HG03045 (cell line): ENCODE data around the gene CFDP1.

ENCODE experiments used
- ATAC-seq: cut with Tn5 transposase; IDR thresholded peaks from one replicate; pipeline ENCODE4 v1.9.1; 2021; ENCODE audit warnings: mild to moderate bottlenecking, moderate library complexity; ENCODE audit not compliant: unreplicated experiment

CFDP1 gene

DNA sequence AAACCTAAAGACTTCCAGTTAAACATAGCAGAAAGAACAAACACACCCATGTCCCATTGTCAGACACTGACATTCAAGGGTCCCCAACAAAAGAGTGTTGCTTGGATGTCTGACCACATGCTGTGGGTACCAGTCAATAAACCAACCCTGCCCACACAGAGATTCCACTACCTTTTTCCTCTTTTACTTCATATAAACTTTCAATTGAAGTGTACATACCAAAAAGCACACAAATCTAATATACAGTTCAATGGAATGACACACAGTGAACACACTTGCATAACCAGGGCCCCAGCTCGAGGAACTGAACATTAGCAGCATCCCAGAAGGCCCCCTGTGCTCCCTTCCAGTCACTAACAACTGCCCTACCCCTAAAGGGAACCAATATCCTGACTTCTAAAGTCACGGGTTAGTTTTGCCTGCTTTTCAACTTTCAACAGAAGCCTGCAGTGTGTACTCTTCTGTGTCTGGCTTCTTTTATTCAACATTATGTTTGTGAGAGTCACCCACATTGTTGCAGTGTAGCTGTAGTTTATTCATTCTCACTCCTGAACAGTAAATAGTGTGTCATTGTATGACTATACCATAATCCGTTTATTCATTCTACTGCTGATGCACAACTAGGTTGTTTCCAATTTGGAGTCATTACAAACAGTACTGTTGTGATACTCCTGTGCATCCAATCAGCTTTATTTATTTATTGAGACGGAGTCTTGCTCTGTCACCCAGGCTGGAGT lies 18.0 kb downstream of the CFDP1 start:
- no peak for ATAC-seq

DNA sequence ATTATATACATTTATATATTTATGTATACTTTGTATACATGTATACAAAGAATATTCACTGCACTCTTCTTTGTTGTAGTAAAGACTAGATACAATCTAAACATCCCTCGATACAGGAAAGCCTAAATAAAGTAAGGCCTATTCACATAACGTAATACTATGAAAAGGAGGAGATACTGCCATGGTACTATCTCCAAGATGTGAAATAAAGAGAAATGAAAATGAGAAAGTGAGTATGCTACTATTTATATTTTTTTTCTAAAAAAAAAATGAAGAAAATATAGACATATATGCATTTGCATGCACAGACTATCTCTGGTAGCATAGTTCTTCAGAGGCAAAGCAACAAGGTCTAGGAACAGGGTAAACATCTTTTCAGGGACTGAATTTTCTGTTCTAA lies 19.4 kb downstream of the CFDP1 start:
- no peak for ATAC-seq

DNA sequence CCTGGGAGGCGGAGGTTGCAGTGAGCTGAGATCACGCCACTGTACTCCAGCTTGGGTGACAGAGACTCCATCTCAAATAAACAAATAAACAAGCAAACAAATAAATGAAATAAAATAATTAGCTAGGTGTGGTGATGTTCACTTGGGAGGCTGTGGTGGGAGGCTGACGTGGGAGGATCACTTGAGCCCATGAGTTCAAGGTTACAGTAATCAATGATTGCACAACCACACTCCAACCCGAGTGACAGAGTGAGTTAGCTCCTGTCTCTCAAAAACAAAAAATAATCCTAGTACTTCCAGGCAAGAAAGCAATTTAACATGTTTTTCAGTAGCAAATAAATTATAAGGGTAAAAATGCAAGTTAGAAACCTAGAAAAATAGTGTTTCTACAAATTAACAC lies 26.4 kb downstream of the CFDP1 start:
- ATAC-seq, result no peak

DNA sequence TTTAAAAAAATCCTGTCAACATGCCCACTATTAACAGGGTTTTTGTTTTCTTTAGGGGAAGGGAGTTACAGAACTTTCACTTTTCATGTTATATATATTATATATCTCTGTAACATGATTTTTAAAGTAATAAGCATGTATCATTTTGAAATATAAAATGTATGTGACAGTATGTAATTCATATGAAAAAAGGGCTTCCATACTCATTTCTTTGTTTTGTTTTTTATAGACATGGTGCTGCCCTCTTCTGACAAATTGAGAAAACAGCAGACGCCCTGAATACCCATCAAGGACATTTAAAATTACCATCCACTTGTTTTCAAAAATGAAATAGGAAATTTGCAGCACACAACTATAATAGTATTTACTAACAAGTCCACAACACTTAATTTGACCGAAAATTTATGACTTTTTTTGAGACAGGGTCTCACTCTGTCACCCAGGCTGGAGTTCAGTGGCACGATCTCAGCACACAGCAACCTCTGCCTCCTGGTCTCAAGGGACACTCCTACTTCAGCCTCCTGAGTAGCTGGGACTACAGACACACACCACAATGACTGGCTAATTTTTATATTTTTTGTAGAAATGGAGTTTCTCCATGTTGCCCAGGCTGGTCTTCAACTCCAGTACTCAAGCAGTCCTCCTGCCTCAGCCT lies 30.4 kb downstream of the CFDP1 start:
- ATAC-seq, result no peak

DNA sequence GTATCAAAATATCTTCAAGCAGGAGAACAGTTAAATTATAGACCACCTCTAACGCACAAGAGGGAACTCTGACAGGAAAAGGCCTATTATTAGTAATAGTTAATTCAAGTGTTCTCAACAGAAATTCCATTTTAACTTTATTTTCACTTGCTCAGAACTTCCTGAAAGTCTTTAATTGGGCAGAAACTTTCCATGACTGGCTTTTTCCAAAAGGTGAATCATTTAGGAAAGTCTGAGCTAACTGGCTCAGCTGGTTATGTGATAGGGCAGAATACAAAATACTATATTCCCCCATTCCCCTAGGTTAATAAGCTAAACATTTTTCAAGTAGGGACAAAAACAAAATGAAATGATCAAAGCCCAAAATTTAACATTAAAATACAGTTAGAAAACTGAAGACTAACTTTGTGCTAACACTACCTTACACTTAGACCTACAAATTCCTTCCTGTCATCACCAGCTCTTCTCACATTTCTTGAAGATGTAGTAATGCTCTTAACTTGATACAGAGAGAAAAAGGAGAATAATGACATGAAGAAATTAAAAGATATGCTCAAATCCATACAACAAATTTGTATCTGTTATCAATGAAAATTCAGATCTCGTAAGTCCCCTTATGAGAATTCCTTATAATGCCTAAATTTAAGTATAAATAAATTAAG lies 31.0 kb downstream of the CFDP1 start:
- ATAC-seq, result no peak

DNA sequence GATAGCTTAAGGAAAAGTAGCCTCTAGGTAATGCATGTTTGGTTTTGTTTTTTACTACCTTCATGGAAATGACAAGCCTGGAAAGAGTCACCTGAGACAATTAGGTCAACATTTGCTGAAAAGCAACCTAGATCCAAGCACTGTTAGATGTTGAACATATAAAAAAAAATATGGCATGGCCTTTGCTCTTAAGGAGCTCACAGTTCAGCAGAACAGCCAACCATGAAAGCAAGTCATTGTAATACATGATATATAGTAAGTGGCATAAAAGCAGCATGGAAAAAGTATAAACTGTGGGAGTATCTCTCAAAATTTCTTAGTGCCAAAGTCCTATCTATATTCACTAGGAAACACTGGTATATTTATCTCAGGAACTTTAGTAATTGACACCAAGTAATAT lies 31.6 kb downstream of the CFDP1 start:
- no peak for ATAC-seq

DNA sequence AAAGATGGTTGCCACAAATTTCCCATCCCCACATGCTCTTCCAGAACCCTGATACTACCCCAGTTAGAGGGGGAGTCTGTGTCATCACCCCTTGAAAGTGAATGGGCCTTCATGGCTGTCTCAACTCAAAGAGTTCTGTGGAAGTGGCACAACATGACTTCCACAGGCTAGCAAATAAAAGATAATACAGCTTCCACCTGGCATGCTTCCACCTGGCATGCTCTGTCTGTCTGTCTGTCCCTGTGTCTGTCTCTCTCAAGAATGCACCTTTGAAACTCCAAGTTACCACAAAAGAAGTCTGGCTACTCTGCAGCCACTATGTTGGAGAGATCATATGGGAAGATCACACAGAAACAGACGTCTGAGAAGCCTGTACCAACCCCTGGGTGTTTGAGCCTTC lies 35.0 kb downstream of the CFDP1 start:
- ATAC-seq, result no peak

DNA sequence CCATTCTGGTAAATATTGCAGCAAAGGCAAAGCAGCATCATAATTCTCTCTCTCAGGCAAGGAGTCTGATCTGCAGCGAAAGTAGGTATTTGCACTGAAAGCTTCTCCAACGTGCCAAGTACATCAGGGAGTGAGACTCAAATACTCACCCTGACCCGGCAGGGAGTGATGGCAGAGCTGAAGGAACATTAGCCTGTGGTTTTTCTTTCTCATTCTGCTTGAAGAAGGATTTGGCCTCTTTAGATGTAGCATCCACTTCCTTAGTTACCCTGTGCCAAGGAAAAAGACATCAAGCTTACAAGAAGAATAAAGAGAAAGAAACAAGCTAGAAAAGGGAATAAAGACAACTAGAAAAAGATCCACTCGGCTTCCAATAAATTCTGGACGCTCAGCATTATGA lies 38.4 kb downstream of the CFDP1 start:
- ATAC-seq, result no peak

DNA sequence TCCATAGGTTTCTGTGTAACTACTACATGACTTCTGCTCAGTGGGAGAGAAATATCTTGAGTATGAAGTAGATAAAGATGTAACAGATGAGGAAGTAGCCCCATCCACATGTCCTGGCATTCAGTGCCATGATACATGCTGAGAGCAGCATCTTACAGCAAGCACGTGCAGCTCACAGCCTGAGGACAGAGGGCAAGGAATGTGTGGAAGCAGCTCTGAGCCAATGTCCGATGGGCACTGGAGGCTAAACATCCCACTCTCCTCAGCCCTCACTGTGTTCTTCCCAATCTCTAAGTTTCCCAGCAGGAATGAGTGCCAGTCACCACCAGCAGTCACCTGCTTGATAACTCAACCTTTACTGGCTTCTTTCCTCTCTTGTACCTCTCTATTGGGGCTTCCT lies 40.4 kb downstream of the CFDP1 start:
- ATAC-seq, result no peak

DNA sequence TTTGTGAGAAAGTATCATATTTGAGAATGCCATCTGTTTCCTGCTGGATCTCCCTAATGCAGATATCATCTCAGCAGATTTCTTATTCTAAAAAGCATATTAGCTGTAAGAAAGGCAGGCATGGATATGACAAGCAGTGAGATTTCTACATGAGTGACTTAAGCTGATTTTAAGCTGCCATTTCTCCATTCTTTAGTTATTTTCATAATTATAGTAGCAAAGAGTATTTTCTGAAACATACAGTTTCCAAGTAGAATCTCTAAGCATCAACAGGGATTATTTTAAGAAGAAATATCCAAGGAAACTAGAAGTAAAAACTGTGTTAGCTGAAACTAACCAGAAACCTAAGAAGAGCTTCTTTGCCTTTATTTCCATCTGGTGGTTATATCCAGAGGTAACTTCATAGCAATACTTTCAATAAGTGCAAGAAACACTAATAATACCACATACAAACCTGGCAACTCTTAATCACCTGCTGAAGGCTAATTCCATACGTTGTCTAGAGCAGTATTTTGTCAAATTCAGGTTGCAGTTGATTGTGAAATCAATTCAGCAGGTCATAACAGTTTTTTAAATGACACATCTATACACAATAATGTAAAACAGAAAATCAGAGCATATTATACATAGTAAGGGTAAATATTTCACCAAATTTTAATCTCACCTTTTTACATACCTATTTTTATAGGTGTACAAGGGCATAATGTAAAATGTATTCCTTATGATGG lies 42.2 kb downstream of the CFDP1 start:
- ATAC-seq, result no peak

DNA sequence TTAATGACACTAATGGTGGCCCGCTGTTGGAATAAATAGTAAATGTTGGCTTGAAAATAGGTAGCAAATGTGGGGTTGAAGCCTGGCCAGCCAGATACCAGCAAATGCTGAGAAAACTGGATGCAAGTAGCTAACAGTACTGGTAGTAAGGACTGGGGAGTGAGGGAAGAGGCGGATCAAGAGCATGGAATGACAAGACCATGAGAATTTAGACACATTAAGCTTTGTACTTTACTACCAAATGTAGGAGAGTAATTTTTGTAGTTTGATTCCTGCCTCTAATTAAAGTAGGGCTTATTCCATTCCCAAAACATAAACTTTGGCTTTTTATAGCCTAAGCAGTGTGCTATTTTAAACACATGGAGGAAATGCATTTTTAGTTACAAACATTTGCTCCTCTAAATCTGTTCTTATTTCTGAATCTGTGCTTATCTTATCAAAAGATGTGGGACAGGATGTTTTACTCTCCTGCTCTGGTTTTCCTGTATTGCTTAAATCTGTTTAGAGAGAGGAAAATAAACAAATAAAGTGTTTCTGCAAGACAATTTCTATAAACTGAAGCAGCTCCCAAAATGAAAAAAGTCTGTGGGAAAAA lies 44.1 kb downstream of the CFDP1 start:
- no peak for ATAC-seq

DNA sequence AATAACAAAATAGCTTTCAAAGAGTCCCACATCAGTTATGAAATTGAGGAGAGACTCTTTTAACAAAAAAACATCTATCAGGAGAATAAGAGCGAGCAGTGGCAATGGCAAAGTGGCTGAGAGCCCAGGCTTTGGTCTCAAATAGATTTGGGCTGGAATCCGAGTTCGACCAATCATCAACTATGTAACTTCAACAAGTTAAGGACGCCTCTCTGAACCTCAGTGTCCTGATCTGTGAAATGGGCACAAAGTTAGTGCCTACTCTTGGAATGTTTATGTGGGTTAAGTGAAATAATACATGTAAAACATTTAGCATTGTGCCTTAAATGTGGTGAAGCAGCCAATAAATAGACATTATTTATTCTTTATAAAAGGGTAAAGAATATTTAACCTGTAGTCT lies 45.4 kb downstream of the CFDP1 start:
- no peak for ATAC-seq

DNA sequence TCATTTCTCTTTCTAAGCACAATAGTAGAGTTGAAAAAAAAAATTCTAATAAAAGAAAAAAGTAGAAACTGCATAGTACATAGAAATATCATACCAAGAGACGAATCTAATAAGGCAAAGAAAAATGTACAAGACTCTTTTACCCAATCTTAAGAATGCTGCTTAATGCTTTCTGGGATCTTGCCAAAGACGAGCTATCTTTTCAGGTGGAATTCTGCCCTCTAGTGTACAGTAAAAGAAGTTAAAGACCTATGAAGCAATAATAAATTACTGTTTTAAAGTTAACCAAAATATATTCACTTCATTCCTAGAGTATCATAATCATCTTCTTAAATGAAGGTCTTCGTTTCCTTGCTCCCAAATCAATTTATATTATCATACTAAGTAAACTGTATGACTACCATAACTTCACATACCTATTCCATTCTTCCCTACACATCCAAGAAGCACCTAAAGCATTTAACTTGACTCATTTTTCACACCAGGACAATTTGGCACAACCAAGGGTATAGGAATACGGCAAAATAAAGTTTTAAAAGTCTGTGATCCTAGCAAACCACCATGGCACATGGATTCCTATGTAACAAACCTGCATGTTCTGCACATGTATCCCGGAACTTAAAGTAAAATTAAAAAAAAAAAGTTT lies 47.7 kb downstream of the CFDP1 start:
- no peak for ATAC-seq

DNA sequence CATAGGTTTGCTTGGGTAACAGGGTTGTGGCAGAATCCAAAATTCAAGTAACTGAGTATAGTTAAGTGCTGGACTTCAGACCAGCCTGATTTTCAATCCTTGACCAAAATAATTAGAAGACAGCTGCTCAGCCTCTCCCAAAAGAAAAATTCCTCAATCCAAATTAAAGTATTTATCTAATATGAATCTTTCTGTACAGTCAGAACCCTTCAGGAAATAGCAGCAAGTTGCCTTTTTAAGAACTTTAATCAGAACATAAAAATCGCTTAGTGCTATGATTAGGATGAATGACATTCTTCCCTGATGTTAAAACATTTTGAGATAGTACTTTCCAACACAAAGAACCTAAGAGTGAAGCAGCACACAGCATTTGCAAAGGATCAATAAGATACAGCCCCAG lies 50.2 kb downstream of the CFDP1 start:
- no peak for ATAC-seq

DNA sequence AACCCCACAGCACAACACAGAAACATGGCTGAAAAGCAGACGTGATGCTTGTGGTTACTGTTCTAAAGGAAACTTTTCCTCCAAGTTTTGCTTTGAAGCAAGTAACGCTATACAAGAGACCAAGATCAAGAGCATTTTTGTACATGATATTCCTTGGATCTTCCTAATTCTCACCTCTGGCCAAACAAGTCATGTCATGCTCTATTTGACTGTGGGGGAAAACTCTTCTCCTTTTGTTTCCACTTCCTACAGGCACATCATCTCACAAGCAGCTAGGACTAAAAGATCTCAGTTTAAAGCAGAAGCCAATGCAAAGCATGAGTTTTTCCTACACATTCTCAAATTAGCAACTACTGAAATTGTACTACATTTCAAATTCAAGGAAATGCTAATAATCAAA lies 50.7 kb downstream of the CFDP1 start:
- ATAC-seq, result no peak

DNA sequence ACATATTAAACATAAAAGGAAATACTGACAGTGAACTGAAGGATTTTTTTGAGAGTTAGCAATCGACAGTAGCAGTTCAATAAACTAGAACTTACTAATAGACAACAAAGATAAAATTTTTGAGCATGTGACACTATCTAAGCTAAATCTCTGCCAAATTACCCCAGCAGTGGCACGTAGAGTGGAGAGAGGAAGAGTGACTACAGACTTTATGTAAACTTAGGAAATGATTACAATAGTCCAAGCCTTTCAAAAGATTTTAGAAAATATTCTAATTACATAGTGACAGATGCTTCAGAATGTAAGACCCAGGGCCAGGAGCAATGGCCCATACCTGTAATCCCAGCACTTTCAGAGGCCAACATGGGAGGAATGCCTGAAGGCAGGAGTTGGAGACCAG lies 52.4 kb downstream of the CFDP1 start:
- ATAC-seq, result no peak

DNA sequence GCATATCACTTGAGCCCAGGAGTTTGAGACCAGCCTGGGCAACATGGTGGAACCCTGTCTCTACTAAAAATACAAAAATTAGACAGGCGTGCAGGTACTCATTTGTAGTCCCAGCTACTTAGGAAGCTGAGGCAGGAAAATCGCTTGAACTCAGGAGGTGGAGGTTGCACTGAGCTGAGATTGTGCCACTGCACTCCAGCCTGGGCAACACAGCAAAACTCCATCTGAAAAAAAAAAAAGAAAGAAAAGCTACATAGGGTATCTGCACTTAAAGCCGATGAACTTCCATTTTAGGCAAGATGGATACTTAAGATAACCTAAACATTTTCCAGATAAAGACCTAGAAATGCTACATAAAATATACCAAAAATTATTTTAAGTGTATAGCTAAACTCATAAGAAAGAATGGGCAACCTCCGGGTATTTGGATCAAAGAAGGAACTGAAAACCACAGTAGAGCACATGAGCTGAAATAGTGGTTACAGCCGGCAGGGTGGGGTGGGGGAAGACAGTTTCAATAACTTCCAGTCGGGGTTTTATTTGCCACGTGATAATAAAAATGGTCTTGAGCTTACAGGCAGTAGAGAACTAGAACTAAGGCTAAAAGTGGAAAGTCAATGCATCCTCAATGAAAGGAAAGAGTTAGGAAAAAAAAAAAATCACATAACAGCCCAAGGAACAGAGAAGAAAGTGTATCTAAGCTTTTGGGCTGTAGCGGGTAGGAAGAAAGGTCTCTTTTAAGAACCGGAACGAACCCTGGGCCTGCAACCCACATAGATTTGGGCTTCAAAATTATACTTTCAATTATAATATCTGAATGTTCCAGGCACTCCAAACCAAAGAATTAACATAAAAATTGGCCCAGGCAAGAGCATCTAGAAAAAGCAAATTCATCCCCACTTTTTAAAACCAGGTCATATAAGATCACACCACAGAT lies 53.1 kb downstream of the CFDP1 start:
- peak; percentile 75 for ATAC-seq

DNA sequence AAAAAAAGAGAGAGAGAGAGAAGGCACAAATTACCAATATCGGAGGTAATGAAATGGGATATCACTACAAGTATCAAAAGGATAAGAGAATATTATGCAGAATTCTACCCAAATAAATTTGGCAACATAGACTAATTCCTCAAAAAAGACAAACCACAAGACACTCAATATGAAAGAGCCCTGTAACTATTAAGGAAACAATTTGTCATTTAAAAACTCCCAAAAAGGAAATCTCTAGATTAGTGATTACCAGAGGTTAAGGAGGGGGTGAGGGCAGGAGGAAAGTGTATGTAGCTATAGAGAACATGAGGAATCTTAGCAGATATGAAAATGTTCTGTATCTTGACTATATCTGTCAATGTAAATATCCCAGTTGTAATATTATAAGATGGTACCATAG lies 54.0 kb downstream of the CFDP1 start:
- ATAC-seq, result peak; percentile 50

DNA sequence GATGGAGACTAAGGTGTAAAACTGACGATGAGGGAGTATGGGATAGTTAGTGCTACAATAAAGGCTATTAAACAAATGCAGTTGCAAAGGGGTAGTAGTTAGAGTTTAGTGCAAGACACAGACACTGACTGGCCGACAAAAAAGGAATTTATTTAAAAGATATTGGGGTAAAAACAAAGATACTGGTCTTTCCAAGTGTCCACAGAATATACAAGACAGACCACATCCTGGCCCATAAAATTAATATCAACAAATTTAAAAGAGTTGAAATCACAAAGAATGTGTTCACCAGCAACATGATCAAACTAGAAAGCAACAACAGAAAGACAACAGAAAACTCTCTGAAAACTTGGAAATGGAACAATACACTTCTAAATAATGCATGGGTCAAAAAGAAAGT lies 54.7 kb downstream of the CFDP1 start:
- ATAC-seq, result no peak
